ENCODE measurements around the gene FNDC10.

DNA sequence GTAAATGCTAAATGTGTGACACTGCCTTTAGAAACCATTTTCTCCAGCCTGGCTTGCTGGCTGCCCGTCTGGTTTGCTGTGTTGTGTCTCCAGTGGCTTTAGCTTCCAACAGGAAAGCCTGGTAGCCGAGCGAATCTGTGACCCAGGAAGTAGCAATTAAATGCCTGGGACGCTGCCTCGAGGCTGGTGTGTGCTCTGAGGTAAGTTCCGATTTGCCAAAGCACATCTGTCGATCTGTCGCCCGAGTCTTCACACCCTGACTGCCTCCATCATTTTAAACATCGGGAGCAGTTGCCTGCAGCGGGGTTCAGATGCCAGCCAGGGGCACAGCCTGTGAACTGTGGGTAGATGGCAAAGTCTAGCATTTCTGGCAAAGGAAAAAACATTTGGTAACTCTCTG lies 17.6 kb upstream of the FNDC10 start:
- no peak for TF ChIP-seq CTCF (IDR thresholded peaks at IDR 0.05 in 8 of 11, conservative IDR thresholded peaks at IDR 0.05 in 3 of 11)
- no peak for TF ChIP-seq POLR2A (IDR thresholded peaks at IDR 0.05)
